H9 (cell line): Measurements from ENCODE around the gene LZTS3. TPM values are rescaled to one million over a fixed set of nuclear protein-coding genes. Genes with fewer than 3 reads are reported as not detected.
A peak's percentile ranks its signal among the peaks of the same experiment; 100 is the strongest.

Experiments used
- DNase-seq: peaks from one replicate; pipeline ENCODE4 v3.0.0-alpha.2; 2017
- H2AFZ ChIP-seq: one replicate; pipeline ENCODE4 v1.6.1; 2013; ENCODE audit warnings: mild to moderate bottlenecking, low read length, control low read depth, moderate library complexity
- H2AK5ac ChIP-seq: 2 replicates; pipeline ENCODE4 v1.6.1; 2013; ENCODE audit warnings: low read length, control low read depth, mixed read lengths; ENCODE audit not compliant: insufficient read length
- H2BK120ac ChIP-seq: one replicate; pipeline ENCODE4 v1.6.1; 2013; ENCODE audit warnings: low read depth, mild to moderate bottlenecking, low read length, control low read depth, inconsistent platforms; ENCODE audit not compliant: poor library complexity, severe bottlenecking
- H2BK12ac ChIP-seq: 2 replicates; pipeline ENCODE4 v1.6.1; 2013; ENCODE audit warnings: low read length, control low read depth, mixed read lengths, low read depth; ENCODE audit not compliant: insufficient read length
- H2BK15ac ChIP-seq: 2 replicates; pipeline ENCODE4 v1.6.1; 2013; ENCODE audit warnings: low read depth, low read length, control low read depth
- H2BK20ac ChIP-seq: one replicate; pipeline ENCODE4 v1.6.1; 2013; ENCODE audit warnings: low read depth, mild to moderate bottlenecking, low read length, control low read depth, inconsistent platforms; ENCODE audit not compliant: poor library complexity, severe bottlenecking
- H2BK5ac ChIP-seq: 2 replicates; pipeline ENCODE4 v1.6.1; 2013; ENCODE audit warnings: low read length, control low read depth, mixed read lengths; ENCODE audit not compliant: insufficient read length
- H3K14ac ChIP-seq: 2 replicates; pipeline ENCODE4 v1.6.1; 2013; ENCODE audit warnings: low read length, control low read depth; ENCODE audit not compliant: insufficient read depth
- H3K18ac ChIP-seq: 2 replicates; pipeline ENCODE4 v1.6.1; 2013; ENCODE audit warnings: low read depth, mild to moderate bottlenecking, mixed read lengths, low read length, control low read depth; ENCODE audit not compliant: insufficient read length
- H3K23ac ChIP-seq: 2 replicates; pipeline ENCODE4 v1.6.1; 2013; ENCODE audit warnings: low read length, control low read depth, mixed read lengths, low read depth; ENCODE audit not compliant: insufficient read length
- H3K23me2 ChIP-seq: 2 replicates; pipeline ENCODE4 v1.6.1; 2013; ENCODE audit warnings: low read depth, mild to moderate bottlenecking, mixed read lengths, low read length, control low read depth; ENCODE audit not compliant: insufficient read length, poor library complexity, severe bottlenecking
- H3K27ac ChIP-seq: 2 replicates; pipeline ENCODE4 v1.5.1; 2013; ENCODE audit warnings: low read length, control low read depth, mixed read lengths, low read depth; ENCODE audit not compliant: insufficient read length
- H3K27me3 ChIP-seq: 2 replicates; pipeline ENCODE4 v1.6.1; 2013; ENCODE audit warnings: low read length, control low read depth, inconsistent platforms; ENCODE audit not compliant: insufficient read depth
- H3K4ac ChIP-seq: 2 replicates; pipeline ENCODE4 v1.6.1; 2013; ENCODE audit warnings: low read depth, mild to moderate bottlenecking, control low read depth, inconsistent platforms, low read length, moderate library complexity
- H3K4me1 ChIP-seq: 2 replicates; pipeline ENCODE4 v1.6.1; 2013; ENCODE audit warnings: low read length, control low read depth, inconsistent platforms; ENCODE audit not compliant: insufficient read depth
- H3K4me2 ChIP-seq: 2 replicates; pipeline ENCODE4 v1.6.1; 2013; ENCODE audit warnings: low read length, control low read depth, mixed read lengths; ENCODE audit not compliant: insufficient read length, insufficient read depth
- H3K56ac ChIP-seq: 2 replicates; pipeline ENCODE4 v1.6.1; 2013; ENCODE audit warnings: low read depth, mild to moderate bottlenecking, mixed read lengths, low read length, control low read depth; ENCODE audit not compliant: insufficient read length
- H3K79me1 ChIP-seq: 2 replicates; pipeline ENCODE4 v1.6.1; 2013; ENCODE audit warnings: low read depth, mild to moderate bottlenecking, moderate library complexity, low read length, control low read depth, inconsistent platforms; ENCODE audit not compliant: insufficient read depth, poor library complexity, severe bottlenecking
- H3K79me2 ChIP-seq: 2 replicates; pipeline ENCODE4 v1.6.1; 2013; ENCODE audit warnings: low read length, control low read depth, inconsistent platforms; ENCODE audit not compliant: insufficient read depth
- H3K9ac ChIP-seq: 2 replicates; pipeline ENCODE4 v1.6.1; 2013; ENCODE audit warnings: low read length, control low read depth, mixed read lengths; ENCODE audit not compliant: insufficient read length; ENCODE audit errors: extremely low read depth
- H3K9me3 ChIP-seq: one replicate; pipeline ENCODE4 v1.6.1; 2013; ENCODE audit warnings: low read depth, low read length, inconsistent platforms; ENCODE audit not compliant: control insufficient read depth
- H3T11ph ChIP-seq: one replicate; pipeline ENCODE4 v1.6.1; 2013; ENCODE audit warnings: mild to moderate bottlenecking, low read length, control low read depth, inconsistent platforms
- H4K20me1 ChIP-seq: one replicate; pipeline ENCODE4 v1.6.1; 2013; ENCODE audit not compliant: control insufficient read depth, insufficient read length, insufficient read depth
- H4K5ac ChIP-seq: 2 replicates; pipeline ENCODE4 v1.6.1; 2013; ENCODE audit warnings: low read depth, mild to moderate bottlenecking, mixed read lengths, low read length, control low read depth; ENCODE audit not compliant: insufficient read length
- H4K8ac ChIP-seq: replicated peaks from 2 replicates; pipeline ENCODE4 v1.6.1; 2013; ENCODE audit warnings: low read length, control low read depth, mixed read lengths, low read depth; ENCODE audit not compliant: insufficient read length
- H4K91ac ChIP-seq: 2 replicates; pipeline ENCODE4 v1.6.1; 2013; ENCODE audit warnings: low read depth, mild to moderate bottlenecking, moderate library complexity, mixed read lengths, low read length, control low read depth; ENCODE audit not compliant: insufficient read length
- H3K27ac Mint-ChIP-seq, 3 experiments: 2 replicates in 2 of 3; 3 replicates in 1 of 3; pipeline ENCODE4 v1.8.0; 2020 to 2021; ENCODE audit warnings: mixed read lengths in 3 of 3, mild to moderate bottlenecking in 1 of 3, moderate library complexity in 1 of 3
- H3K27me3 Mint-ChIP-seq: 2 replicates; pipeline ENCODE4 v1.8.0; 2021; ENCODE audit warnings: low read depth, mild to moderate bottlenecking, moderate library complexity, mixed read lengths
- H3K36me3 Mint-ChIP-seq, 3 experiments: 2 replicates in 2 of 3; 3 replicates in 1 of 3; pipeline ENCODE4 v1.8.0; 2020 to 2021; ENCODE audit warnings: low read depth in 3 of 3, mixed read lengths in 3 of 3; ENCODE audit not compliant: insufficient read depth in 1 of 3
- H3K4me1 Mint-ChIP-seq, 2 experiments: 2 replicates each; pipeline ENCODE4 v1.8.0; 2020; ENCODE audit warnings: mixed read lengths in 2 of 2
- H3K4me3 Mint-ChIP-seq, 2 experiments: 2 replicates in 1 of 2; 3 replicates in 1 of 2; pipeline ENCODE4 v1.8.0; 2020 to 2021; ENCODE audit warnings: mild to moderate bottlenecking in 2 of 2, mixed read lengths in 2 of 2, moderate library complexity in 1 of 2
- H3K9me3 Mint-ChIP-seq, 2 experiments: 2 replicates in 1 of 2; 3 replicates in 1 of 2; pipeline ENCODE4 v1.8.0; 2020; ENCODE audit warnings: mild to moderate bottlenecking in 2 of 2, mixed read lengths in 2 of 2, moderate library complexity in 1 of 2
- WGBS: extraction: QIAGEN DNeasy Blood & Tissue Kit; methylation state at CpG from one replicate; pipeline ENCODE4 v1.1.7; 2013; ENCODE audit warnings: missing lambda C conversion rate, low lambda C conversion rate, mixed read lengths; ENCODE audit not compliant: insufficient read length; ENCODE audit errors: extremely low coverage; 5-methylcytosine and 5-hydroxymethylcytosine counted together
- total RNA-seq: library from RNA; stranded (reverse); gene quantifications from 2 replicates; pipeline ENCODE4 v1.2.1, GENCODE V29; 2021
- TF ChIP-seq, protein P1 (sequence below): fragments of 200-600 bp; sonication (generic); conservative IDR thresholded peaks from 3 replicates; pipeline ENCODE4 v1.8.0; 2021; ENCODE audit warnings: antibody characterized with exemption, mild to moderate bottlenecking

Gene LZTS3
- total RNA-seq, 1 experiment from 2014 or later = 20.8 TPM

DNA sequence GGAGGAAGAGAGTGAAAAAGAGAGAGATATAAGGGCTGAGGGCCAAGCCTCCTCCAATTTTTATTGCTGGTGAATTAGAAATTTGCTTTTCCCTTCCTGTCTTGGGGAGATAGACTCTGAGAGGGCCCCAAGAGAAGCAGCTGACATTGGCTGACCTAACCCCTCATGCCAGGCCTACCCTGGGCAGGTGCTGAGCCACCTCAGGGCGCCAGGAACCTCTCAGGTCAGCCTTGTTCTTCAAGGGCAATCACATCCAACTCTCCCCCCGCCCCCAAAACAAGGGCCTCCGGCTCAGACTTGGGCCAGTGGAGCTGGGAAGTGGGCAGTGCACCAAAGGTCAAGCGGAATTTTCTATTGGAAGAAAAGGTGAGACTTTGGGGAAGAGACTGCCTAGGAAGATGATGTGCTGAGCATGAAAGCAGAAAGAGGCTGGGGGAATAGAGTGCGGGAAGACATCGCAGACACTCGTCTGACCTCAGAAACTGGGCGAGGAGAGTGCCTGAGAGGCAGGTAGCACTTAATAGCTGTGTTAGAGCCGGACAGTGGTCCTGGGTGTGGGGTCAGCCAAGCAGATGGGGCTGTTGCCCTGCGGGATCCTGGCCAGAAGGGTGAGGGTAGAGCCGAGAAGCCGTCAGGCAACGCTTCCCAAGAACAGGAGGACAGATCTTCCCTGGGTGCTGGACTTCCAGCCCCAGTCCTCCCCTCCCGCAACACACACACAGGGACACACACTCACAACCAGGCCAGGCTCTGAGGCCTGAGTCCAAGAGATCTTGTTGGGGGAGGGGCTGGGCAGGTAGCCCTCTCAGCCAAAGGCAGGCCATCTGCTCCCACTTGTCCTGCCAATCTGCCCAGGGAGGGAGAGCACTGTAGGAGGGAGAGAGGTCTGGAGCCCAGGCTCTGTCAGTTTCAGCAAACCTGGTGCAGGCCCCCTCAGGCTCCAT is 10.0 kb downstream of the LZTS3 start:
- Histone ChIP-seq H4K91ac (no peak overlapping the region), H3K4ac (no peak overlapping the region), H2BK20ac (no peak overlapping the region), H3K14ac (no peak overlapping the region), H2BK15ac (no peak overlapping the region), H3K4me2 (no peak overlapping the region), H3K56ac (no peak overlapping the region), H3K4me1 (peaks cover 2% of the 10 kb centered on the region; the same call in 1 of the 2 replicates), H3K27me3 (no peaks in the 10 kb centered on the region), H3T11ph (no peak overlapping the region), H2BK12ac (no peak overlapping the region), H3K23me2 (peaks cover 9% of the 10 kb centered on the region), H3K18ac (no peak overlapping the region), H4K8ac (no peak overlapping the region), H3K27ac (no peak overlapping the region), H3K79me1 (no peaks in the 10 kb centered on the region), H2BK5ac (no peak overlapping the region), H3K79me2 (peaks cover 10% of the 10 kb centered on the region; the same call in 1 of the 2 replicates), H2BK120ac (no peak overlapping the region), H3K9ac (no peak overlapping the region), H4K20me1 (no peaks in the 10 kb centered on the region), H2AFZ (no peak overlapping the region), H4K5ac (no peak overlapping the region), H2AK5ac (no peak overlapping the region), H3K9me3 (no peaks in the 10 kb centered on the region), H3K23ac (no peak overlapping the region)
- no peaks in the 10 kb centered on the region; a peak in 1 of 5 replicates for H3K9me3 Mint-ChIP-seq
- H3K27ac Mint-ChIP-seq = peak overlapping the region in 2 of 3 experiments; percentile 78 to 93; a peak in 5 of 7 replicates
- H3K4me3 Mint-ChIP-seq = peak overlapping the region in 1 of 2 experiments; percentile 1; a peak in 1 of 5 replicates
- peaks cover 5 to 21% (median 7%) of the 10 kb centered on the region in 3 experiments; a peak in 4 of 7 replicates for H3K36me3 Mint-ChIP-seq
- H3K27me3 Mint-ChIP-seq = no peaks in the 10 kb centered on the region
- DNase-seq = no peak
- TF ChIP-seq, protein P1, sequence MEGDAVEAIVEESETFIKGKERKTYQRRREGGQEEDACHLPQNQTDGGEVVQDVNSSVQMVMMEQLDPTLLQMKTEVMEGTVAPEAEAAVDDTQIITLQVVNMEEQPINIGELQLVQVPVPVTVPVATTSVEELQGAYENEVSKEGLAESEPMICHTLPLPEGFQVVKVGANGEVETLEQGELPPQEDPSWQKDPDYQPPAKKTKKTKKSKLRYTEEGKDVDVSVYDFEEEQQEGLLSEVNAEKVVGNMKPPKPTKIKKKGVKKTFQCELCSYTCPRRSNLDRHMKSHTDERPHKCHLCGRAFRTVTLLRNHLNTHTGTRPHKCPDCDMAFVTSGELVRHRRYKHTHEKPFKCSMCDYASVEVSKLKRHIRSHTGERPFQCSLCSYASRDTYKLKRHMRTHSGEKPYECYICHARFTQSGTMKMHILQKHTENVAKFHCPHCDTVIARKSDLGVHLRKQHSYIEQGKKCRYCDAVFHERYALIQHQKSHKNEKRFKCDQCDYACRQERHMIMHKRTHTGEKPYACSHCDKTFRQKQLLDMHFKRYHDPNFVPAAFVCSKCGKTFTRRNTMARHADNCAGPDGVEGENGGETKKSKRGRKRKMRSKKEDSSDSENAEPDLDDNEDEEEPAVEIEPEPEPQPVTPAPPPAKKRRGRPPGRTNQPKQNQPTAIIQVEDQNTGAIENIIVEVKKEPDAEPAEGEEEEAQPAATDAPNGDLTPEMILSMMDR = no peak
- H3K4me1 Mint-ChIP-seq = peaks cover 12 to 21% of the 10 kb centered on the region in 2 experiments
- WGBS = no CpG with 5 or more reads among the region's 14 CpGs
